Stimulated activated naive CD8-positive, alpha-beta T cell treated with anti-CD3 and anti-CD28 coated beads, Interleukin-15, Interleukin-2, amounts not matched to agents 100 ng/mL and 50 ng/mL, for 24 hours (primary cell): ENCODE measurements around the gene CNTN4.
"Not testable (repeated sequence)": the region's sequence is repeated elsewhere in the genome, so short reads cannot be mapped to it uniquely, and the experiment has no call there.

Experiments used
- H3K27ac Mint-ChIP-seq: one replicate; pipeline ENCODE4 v1.8.0; 2021; ENCODE audit warnings: mild to moderate bottlenecking, mixed read lengths
- H3K27me3 Mint-ChIP-seq: one replicate; pipeline ENCODE4 v1.8.0; 2021; ENCODE audit warnings: mixed read lengths
- H3K36me3 Mint-ChIP-seq: one replicate; pipeline ENCODE4 v1.8.0; 2021; ENCODE audit warnings: low read depth, mixed read lengths
- H3K4me1 Mint-ChIP-seq: one replicate; pipeline ENCODE4 v1.8.0; 2021; ENCODE audit warnings: low read depth, mixed read lengths
- H3K4me3 Mint-ChIP-seq: one replicate; pipeline ENCODE4 v1.8.0; 2021; ENCODE audit warnings: mild to moderate bottlenecking, mixed read lengths
- H3K9me3 Mint-ChIP-seq: one replicate; pipeline ENCODE4 v1.8.0; 2021; ENCODE audit warnings: mixed read lengths

Gene CNTN4

DNA sequence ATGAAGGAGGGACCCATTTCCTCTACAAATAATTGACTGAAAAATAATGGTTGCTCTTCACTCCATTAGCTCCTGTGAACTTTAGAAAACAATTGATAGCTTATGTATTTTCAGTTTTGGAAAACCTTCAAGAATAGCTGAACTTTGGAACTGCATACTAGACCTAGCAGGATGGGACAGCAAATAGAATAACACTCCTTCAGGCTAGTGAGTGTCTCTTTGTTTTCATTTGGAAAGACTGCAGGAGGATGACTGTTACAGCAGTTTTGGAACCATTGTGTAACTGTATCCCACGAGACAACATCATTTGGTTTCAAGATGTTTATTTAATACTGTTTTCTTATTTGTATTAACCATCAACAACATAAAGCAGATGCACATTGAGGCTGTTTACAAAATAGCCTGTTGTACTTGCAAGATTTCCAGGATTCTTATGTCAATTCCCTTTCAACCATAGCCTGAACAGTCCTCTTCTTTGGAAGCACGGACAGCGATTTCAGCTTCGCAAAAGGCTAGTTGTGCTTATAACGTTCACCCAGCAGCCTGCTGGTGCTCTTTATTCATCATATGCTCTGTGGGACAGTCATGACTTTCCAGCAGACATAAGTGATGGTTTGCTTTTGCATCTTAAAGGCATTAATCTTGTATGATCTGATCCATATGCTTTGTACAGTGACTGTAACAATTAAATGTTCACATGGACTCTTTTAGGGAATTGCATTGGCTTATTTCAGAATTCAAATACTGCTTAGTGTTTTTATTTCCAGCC, 676.0 kb downstream of the CNTN4 start:
- H3K36me3 Mint-ChIP-seq: no peaks in the 10 kb centered on the region
- no peaks in the 10 kb centered on the region for H3K27me3 Mint-ChIP-seq
- no peaks in the 10 kb centered on the region for H3K4me1 Mint-ChIP-seq
- H3K9me3 Mint-ChIP-seq: peaks cover 4% of the 10 kb centered on the region
- H3K27ac Mint-ChIP-seq: no peak overlapping the region
- no peak overlapping the region for H3K4me3 Mint-ChIP-seq

DNA sequence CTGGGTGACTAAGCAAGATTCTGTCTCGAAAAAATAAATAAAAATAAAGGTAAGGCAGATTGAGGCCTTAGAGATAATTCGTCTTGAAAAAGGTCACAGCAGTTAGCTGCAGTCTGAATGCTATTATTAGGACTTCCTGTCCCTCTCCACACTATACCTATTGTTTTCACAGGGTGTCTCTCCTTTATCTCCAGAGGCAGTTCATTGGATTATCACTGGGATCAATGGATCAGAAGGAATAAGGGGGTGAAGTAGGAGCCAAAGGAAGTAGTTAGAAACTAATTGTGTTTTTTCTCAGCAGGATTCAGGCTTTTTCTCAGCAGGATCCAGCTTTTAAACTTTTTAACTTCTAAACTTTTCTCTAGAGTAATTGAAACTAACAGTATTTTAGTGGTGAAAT, 684.6 kb downstream of the CNTN4 start:
- Mint-ChIP-seq H3K27me3 (no peaks in the 10 kb centered on the region), H3K9me3 (no peaks in the 10 kb centered on the region), H3K36me3 (no peaks in the 10 kb centered on the region), H3K4me3 (no peak overlapping the region), H3K4me1 (no peaks in the 10 kb centered on the region), H3K27ac (no peak overlapping the region)

DNA sequence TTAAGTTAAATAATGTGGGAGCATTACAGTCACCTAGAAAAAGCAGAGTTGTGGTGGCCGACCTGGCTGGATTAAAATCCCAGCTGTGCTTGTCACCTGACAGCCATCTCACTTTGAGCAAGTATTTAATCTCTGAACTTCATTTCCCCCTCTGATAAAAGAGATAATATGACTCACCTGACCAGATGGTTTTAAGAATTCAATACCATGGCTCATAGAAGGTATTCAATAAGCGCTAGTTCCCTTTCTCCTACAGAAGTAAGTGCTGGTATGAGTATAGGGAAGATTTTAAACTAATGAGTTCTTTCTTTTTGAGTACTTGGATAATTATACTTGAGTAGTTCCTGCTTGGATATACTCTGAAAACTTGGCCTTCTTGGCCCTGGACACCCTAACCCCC, 686.0 kb downstream of the CNTN4 start:
- Mint-ChIP-seq H3K36me3 (no peaks in the 10 kb centered on the region), H3K27me3 (no peaks in the 10 kb centered on the region), H3K4me1 (no peaks in the 10 kb centered on the region), H3K27ac (no peak overlapping the region), H3K9me3 (no peaks in the 10 kb centered on the region), H3K4me3 (no peak overlapping the region)

DNA sequence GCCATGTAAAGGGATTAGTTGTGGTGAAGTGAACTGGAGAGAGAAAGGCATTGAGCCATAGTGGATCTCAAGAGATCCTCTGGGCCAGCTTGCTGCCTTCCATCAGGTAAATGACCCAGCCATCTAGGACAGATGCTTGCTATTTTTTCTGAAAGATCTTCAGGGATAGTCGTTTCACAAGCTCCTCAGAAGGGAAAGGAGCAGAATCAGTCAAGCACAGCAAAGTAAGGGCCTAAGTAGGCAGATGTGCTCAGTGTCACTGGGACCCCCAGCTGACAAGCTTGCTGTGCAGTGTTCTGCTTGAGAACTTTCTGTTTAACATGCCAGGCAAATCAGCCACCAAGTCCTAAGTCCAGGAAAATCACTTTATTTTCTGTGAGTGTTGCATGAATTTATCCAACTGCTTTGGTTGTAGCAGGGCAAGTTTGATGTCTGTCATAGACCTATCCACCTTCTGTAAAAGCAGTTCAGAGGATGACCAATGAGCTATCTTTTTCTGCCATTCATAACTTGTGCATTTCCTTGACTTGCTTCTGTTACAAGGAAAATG, 691.7 kb downstream of the CNTN4 start:
- Mint-ChIP-seq H3K9me3 (no peaks in the 10 kb centered on the region), H3K4me3 (no peak overlapping the region), H3K36me3 (no peaks in the 10 kb centered on the region), H3K4me1 (no peaks in the 10 kb centered on the region), H3K27ac (no peak overlapping the region), H3K27me3 (no peaks in the 10 kb centered on the region)

DNA sequence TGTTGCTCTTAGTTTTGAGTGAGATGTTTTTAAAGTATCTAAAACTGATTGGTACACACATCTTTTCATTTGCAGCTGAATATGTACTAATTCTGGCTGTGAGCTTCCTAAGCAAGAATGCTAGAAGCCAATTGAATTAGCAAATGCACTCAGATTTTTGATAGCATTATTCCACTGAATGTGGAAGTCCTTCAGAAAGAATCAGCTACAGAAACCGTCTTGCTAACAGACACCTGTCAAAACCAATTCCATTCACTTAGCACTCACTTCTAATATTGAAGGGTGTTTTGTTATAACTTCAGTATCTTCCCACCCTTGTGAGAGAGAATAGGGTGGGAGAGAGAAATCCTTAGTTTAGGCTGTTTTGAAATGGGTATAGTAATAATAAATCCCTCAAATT, 693.8 kb downstream of the CNTN4 start:
- Mint-ChIP-seq H3K27me3 (no peaks in the 10 kb centered on the region), H3K4me1 (no peaks in the 10 kb centered on the region), H3K36me3 (no peaks in the 10 kb centered on the region), H3K27ac (no peak overlapping the region), H3K9me3 (no peaks in the 10 kb centered on the region), H3K4me3 (no peak overlapping the region)

DNA sequence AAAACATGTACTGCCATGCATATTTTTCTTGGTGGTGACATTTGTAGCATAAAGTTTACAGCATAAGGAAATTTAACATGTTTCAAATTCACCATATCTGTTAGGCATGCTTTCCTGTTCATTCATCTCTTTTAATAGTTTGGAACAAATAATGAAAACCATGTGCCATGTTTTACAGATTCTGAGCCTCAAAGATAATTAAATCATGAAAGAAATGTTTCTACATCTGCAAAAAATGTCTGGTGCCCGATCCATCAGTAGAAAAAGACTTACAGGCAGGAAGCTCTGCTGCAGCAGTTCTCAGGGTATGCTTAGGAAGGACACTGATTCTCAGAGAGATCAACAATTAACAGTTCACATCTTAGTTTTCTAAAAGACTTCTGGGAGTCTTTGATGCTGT, 695.3 kb downstream of the CNTN4 start:
- H3K36me3 Mint-ChIP-seq: no peaks in the 10 kb centered on the region
- H3K4me1 Mint-ChIP-seq: no peaks in the 10 kb centered on the region
- no peak overlapping the region for H3K4me3 Mint-ChIP-seq
- no peaks in the 10 kb centered on the region for H3K27me3 Mint-ChIP-seq
- H3K27ac Mint-ChIP-seq: no peak overlapping the region
- peaks cover 5% of the 10 kb centered on the region for H3K9me3 Mint-ChIP-seq

DNA sequence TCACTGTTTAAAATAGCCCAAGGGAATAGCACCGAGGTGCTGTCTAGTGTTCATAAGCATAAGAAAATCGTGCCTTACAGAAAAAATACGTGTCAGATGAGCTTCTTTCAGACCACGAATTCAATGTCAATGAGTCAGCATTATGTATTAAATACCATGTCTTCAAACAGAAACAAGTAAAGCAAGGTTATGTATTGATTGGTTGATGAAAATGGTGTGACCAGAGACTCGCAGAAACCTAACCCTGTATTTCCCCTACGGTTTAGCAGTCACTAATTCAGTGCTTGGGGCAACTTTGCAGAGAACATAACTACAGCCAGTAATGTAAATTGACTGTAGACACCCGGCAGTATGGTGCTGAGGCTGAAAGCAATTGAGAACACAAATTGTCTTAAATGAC, 703.8 kb downstream of the CNTN4 start:
- Mint-ChIP-seq H3K27me3 (peaks cover 9% of the 10 kb centered on the region), H3K4me3 (no peak overlapping the region), H3K27ac (no peak overlapping the region), H3K9me3 (peaks cover 5% of the 10 kb centered on the region), H3K4me1 (no peaks in the 10 kb centered on the region), H3K36me3 (no peaks in the 10 kb centered on the region)

DNA sequence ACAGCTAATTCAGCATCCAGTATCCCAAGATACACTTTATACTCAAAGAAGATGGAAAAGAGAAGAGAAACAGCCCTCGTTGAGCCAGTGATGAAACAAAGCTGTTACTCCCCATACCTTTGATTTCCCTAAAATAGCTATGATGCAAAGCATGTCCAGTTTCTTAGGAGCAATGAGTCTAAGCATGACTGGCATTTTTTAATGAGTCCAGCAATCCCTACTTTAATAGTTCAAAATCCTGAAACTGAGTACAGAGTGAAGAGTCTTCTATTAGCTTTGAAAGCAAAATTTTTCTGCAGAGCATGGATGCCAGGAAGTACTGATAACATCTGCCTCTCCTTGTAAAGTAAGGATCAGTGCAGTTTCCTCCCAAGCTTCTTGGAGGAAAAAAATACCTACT, 708.8 kb downstream of the CNTN4 start:
- Mint-ChIP-seq H3K4me1 (no peaks in the 10 kb centered on the region), H3K27me3 (peaks cover 5% of the 10 kb centered on the region), H3K27ac (no peak overlapping the region), H3K36me3 (no peaks in the 10 kb centered on the region), H3K4me3 (no peak overlapping the region), H3K9me3 (no peaks in the 10 kb centered on the region)

DNA sequence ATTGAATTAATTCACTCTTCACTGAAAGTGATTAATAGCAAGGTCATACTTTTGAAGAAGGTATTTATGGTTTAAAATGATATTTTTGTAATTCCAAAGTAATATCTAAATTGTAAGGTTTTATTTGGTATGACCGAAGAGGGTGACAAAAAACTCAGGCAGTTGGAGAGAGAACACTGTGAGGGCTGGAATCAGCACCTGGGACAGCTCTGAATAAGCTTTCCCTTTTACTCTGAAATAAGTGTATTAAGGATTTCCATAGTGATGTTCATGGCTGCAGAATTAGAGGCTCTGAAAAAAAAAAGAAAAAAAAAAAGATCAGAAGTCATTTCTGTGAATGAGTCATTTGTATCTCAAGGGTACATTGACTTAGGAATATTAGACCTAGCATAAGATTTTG, 712.1 kb downstream of the CNTN4 start:
- no peak overlapping the region for H3K27ac Mint-ChIP-seq
- no peaks in the 10 kb centered on the region for H3K9me3 Mint-ChIP-seq
- H3K4me1 Mint-ChIP-seq: no peaks in the 10 kb centered on the region
- peaks cover 5% of the 10 kb centered on the region for H3K27me3 Mint-ChIP-seq
- H3K4me3 Mint-ChIP-seq: no peak overlapping the region
- no peaks in the 10 kb centered on the region for H3K36me3 Mint-ChIP-seq

DNA sequence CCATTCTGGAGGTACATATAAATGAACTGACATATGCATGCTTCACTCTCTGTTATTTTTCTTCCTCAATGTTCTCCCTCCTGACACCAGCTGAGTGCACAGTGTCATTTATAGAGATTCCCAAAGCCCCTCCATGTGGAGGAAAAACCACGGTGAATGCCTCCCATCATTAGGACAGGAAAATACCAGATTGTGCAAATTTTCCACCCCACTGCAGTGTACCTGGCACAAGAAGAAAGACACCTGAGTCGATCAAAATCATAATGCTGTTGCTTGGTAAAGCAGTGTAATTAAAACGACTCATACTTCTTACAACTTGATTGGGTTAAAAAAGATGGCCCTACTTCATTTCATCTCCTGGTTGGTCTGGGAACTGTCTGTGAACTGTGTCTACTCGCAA, 720.9 kb downstream of the CNTN4 start:
- no peak overlapping the region for H3K27ac Mint-ChIP-seq
- H3K36me3 Mint-ChIP-seq: no peaks in the 10 kb centered on the region
- no peaks in the 10 kb centered on the region for H3K27me3 Mint-ChIP-seq
- H3K4me3 Mint-ChIP-seq: no peak overlapping the region
- no peaks in the 10 kb centered on the region for H3K9me3 Mint-ChIP-seq
- no peaks in the 10 kb centered on the region for H3K4me1 Mint-ChIP-seq

DNA sequence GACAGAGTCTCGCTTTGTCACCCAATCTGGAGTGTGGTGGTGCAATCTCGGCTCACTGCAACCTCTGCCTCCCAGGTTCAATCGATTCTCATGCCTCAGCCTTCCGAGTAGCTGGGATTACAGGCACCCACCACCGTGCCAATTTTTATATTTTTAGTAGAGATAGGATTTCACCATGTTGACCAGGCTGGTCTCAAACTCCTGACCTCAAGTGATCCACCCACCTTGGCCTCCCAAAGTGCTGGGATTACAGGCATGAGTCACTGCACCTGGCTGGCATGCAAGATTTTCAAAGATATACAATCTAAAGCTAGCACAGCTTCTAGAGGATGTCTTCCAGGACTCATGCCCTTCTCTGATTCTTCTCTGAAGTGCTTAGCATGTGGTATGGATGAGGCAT, 722.3 kb downstream of the CNTN4 start:
- not testable (repeated sequence) for H3K27me3 Mint-ChIP-seq, H3K27ac Mint-ChIP-seq

DNA sequence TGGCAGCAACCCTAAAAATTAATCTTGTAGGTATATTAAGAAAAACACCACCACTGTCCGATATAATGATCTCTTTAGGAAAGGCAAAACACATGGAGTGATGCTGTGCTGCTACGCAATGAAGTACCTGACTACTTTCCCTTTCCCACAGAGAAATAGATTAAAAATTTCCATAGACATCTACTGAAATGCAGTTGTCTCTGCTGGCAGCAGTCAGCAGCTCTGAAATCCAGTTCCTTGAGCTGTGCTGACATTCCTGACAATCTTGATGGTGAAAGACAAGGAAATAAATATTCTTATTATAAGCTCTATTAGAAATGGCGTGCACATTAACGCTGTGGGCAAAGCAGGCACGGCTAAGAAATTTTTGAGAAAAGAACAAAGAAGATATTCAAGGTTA, 723.9 kb downstream of the CNTN4 start:
- H3K27ac Mint-ChIP-seq: no peak overlapping the region
- no peaks in the 10 kb centered on the region for H3K27me3 Mint-ChIP-seq
- H3K4me1 Mint-ChIP-seq: no peaks in the 10 kb centered on the region
- H3K9me3 Mint-ChIP-seq: no peaks in the 10 kb centered on the region
- no peaks in the 10 kb centered on the region for H3K36me3 Mint-ChIP-seq
- H3K4me3 Mint-ChIP-seq: no peak overlapping the region

More for the DNA sequence above, 722.3 kb downstream of the CNTN4 start:
- H3K4me3 Mint-ChIP-seq, H3K36me3 Mint-ChIP-seq, H3K9me3 Mint-ChIP-seq, H3K4me1 Mint-ChIP-seq: not testable (repeated sequence)

DNA sequence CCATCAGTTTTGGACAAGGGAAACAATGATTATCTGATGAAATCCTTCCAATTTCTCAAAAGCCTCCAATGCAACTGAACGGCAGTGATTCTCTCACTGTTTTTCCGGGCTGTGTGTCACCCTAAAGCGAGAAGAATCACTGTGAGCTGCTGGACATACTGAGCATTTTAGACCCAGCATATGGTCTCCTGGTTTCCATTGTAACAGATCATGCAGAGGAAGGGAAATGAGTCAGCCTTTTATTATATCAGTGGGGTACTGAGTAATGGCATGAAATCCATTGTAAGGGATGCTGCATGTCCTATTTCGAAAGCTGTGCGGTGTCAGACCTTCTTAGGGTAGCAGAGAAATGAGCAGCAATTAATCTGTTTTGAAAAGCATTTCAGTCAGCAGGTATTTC, 724.4 kb downstream of the CNTN4 start:
- Mint-ChIP-seq H3K4me1 (no peaks in the 10 kb centered on the region), H3K4me3 (no peak overlapping the region), H3K27me3 (no peaks in the 10 kb centered on the region), H3K27ac (no peak overlapping the region), H3K36me3 (no peaks in the 10 kb centered on the region), H3K9me3 (no peaks in the 10 kb centered on the region)

DNA sequence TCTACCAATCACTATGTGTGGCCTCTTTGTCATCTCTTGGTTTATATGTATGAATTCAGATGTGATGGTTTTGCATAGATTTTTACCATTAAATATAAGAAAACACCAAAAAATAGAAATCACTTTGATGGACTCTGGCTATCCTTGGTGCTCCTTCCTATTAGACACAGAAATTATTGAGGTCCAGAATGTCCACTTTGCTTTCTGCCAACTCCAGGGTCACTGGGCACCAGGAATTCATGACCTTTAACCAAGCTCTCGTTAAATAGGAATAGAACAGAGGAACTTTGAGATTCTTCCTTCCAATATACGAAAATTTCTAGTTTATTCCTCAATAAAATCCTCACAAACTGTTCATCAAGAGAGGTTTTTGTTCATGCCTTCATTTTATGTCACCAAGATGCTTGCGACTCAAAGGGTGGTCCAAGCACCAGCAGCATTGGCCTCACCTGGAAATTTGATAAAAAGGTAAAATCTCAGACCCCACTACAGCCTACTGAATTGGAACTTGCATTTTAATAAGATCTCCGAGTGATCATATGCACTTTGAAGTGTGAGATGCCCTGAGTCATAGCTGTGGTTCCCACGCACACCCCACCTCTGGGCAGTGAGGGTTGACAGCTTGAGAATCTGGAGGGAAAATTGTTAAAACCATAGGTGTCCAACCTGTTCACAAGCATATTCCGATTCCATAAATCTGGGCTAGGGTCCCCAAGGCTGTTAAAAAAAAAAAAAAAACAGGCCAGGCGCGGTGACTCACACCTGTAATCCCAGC, 725.0 kb downstream of the CNTN4 start:
- H3K9me3 Mint-ChIP-seq: no peaks in the 10 kb centered on the region
- no peaks in the 10 kb centered on the region for H3K36me3 Mint-ChIP-seq
- no peak overlapping the region for H3K27ac Mint-ChIP-seq
- no peak overlapping the region for H3K4me3 Mint-ChIP-seq
- H3K27me3 Mint-ChIP-seq: no peaks in the 10 kb centered on the region
- no peaks in the 10 kb centered on the region for H3K4me1 Mint-ChIP-seq

DNA sequence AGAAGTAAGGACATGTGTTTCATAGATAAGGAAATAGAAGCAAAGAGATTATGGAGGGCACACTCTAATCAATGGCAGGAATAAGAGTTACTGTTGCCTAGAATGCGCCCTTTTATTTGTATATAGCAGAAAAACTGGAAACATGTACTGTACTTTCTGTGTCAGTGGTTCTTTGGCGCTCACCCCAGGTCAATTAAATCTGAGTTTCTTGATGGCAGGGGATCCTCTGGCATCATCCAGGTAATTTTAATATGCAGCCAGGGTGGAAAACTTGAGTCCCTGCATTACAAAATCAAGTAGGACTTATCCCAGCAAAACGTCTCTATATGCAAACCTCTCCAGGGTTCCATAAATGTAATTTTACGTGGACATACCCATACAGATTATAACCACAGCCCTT, 727.4 kb downstream of the CNTN4 start:
- no peaks in the 10 kb centered on the region for H3K36me3 Mint-ChIP-seq
- H3K27ac Mint-ChIP-seq: no peak overlapping the region
- H3K27me3 Mint-ChIP-seq: no peaks in the 10 kb centered on the region
- H3K4me3 Mint-ChIP-seq: no peak overlapping the region
- no peaks in the 10 kb centered on the region for H3K9me3 Mint-ChIP-seq
- no peaks in the 10 kb centered on the region for H3K4me1 Mint-ChIP-seq
